HG03064 (cell line): ENCODE measurements around the gene XAB2.

Source experiments
- ATAC-seq: cut with Tn5 transposase; IDR thresholded peaks from one replicate; pipeline ENCODE4 v1.9.1; 2021; ENCODE audit warnings: low read depth; ENCODE audit not compliant: unreplicated experiment

XAB2 gene

GRCh38 chr19:7629347-7630054, at the start of gene XAB2, which contains the start of gene PET100:
Gene XAB2, minus strand, starts transcription at chr19:7629545. Its CDS starts 18 bp downstream, at chr19:7629527.
Gene PET100, plus strand, starts transcription at chr19:7629793. Its CDS starts 41 bp downstream, at chr19:7629834.
- peak; percentile 76 for ATAC-seq

DNA sequence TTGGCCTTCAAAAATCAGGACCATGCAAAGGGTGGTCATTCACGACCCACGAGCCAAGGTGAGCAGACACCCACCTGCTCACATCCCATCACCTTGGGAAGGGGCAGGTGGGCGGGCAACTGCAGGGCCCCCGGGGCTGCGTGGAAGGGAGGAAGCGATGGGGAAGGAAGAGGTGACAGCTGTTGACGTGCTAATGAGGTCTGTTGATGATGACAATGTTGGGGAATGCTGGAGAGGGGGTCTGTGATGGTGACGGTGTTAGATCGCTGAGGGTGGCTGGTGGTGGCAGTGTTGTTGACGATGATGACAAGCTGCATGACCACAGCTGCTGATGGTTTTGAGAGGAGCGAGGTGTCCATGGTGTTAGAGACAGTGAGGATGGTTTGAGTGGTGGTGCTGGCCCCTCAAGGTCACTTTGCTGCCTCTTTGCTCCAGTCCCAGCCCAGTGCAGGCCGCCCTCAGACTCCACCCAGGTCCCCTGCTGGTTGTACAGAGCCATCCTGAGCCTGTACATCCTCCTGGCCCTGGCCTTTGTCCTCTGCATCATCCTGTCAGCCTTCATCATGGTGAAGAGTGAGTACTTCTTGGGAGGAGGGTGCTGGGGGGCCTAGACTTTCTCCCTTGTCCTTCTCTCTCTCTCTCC, 48.4 kb upstream of the XAB2 start:
- no peak for ATAC-seq

GRCh38 chr19:7676854-7677253, 47.5 kb upstream of the XAB2 start, which contains the start of gene MCEMP1:
Gene MCEMP1, plus strand, starts transcription at chr19:7677090. Its CDS starts 31 bp downstream, at chr19:7677121.
- no peak for ATAC-seq

DNA sequence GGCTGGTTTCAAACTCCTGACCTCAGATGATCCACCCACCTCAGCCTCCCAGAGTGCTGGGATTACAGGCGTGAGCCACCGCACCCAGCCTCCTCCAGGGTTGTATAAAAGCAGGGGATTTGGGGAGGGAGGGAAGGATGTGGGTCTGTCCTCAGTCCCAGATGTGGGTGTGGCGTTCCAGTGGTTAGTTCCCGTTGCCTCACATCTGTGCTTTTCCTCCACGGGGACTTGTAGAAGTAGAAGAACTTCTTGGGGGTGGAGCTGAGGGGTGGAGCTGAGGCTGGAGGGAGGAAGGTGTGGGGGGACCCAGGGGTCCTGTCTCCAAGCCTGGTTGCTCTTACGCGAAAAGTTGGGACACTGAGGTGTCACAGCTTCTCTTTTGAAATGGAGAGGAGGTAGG, 47.0 kb upstream of the XAB2 start:
- ATAC-seq, result no peak

DNA sequence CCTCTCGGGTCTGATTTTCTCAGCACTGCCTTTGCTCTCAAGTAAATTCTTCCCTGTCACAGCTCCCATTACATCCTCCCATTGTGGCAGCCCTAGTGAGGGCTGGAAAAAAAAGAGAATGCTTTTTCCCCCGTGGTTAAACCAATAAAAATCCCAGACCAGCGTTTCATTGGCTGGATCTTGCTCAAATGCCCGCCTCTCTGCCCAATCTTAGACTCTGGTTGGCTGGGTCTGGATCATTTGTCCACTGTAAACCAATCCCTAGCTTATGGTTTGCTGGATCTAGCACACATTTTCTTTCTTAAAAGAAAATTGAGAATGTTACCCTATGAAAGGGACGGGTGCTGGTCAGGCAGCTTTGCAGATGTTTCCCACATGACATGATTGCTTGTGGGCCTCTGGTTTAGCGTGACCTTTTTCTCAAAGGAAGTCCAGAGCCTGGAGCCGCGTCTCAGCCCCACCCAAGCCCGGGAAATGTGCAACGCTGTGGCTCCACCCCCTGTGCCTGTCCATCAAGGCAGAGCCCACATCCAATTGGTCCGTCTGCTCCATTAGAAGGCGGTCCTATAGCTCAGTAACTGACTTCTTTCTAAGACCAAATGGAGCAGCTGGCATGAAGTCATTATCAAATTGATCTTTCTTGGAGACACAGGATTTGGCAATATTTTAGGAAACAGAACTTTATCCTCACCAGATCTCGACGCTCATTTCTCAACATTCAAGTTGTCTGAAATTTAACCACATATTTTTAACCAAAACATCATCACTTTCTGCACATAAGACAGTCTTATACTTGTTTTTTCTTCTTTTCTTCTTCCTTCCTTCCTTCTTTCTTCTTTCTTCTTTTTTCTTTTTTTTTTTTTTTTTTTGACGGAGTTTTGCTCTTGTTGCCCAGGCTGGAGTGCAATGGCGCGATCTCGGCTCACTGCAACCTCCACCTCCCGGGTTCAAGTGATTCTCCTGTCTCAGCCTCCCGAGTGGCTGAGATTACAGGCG, 45.0 kb upstream of the XAB2 start:
- no peak for ATAC-seq

DNA sequence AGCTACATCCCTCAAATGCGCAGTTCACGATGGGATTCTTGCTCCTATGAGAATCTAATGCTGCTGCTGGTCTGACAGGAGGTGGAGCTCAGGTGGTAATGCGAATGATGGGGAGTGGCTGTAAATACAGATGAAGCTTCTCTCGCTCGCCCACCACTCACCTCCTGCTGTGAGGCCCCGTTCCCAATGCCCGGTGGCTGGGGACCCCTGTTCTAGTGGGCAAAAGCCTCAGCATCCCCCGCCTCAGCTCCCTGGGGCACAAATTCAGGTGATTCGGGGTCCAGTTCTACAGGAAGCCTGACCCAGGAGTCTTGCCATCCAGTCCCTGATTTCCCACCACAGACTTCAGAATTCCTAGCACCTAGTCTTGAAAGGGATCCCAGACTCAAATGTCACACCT, 43.2 kb upstream of the XAB2 start:
- ATAC-seq, result no peak

GRCh38 chr19:7670790-7671189, 41.4 kb upstream of the XAB2 start:
- ATAC-seq, result no peak

DNA sequence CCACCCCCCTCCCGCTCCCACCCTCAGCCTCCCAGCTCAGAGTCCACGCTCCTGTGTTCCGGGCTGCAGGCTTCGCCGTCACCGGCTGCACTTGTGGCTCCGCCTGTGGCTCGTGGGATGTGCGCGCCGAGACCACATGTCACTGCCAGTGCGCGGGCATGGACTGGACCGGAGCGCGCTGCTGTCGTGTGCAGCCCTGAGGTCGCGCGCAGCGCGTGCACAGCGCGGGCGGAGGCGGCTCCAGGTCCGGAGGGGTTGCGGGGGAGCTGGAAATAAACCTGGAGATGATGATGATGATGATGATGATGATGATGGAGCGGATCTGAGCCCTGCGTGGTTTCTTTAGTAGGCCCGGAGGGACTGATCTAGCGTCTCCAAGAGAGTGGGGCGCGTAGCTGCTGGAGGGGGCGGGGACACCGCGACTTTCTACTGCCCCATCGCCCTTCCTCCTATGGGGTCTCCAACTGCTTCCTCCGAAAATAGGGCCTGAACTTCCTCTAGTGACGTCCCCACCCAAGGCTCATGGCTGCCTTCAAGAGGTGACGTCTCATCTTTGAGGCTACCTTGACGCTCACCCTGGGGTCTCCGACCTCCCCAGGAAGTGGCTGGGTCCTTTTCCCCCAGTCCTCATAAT, 40.9 kb upstream of the XAB2 start:
- no peak for ATAC-seq

DNA sequence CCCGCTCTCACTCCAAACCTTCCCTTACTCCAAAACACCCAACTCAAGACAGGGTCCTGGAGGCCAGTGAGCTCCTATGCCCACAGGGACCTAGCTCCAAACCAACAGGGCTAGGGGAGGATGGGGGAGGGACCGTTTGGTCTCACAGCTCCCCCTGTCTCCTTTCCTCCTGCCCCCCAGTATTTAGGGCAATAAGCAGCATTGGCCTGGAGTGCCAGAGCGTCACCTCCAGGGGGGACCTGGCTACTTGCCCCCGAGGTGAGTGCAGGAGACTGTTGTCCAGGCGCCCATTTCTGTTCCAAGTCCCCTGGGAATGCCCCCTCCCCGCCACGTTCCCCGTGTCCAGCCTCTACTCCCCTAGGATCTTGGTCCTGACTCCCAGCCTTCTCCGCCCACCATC, 40.3 kb upstream of the XAB2 start:
- ATAC-seq, result no peak

DNA sequence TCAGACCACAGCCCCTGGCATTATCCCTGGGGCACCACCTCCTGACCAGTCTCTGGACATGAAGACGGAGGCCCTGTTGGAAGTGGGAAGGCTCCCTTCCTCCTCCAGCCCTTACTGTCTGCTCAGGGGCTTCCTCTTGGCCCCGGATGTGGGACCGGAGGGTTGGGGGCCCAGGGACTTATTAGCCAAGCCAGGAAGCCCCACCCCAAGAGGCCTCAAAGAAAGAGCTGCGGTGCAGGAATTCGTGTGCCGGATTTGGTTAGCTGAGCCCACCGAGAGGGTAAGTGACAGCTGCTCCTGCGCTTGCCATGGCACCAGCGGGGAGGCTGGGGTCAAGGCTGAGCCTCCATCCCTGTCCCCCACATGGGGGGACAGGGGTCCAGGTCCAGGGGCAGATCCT, 39.5 kb upstream of the XAB2 start, which contains the start of gene RETN:
Gene RETN, plus strand, starts transcription at position 208 of the 400 bp plus-strand sequence. CDS start 278 bp downstream, outside the sequence.
- ATAC-seq, result no peak

GRCh38 chr19:7665076-7665475, 35.7 kb upstream of the XAB2 start:
- ATAC-seq, result no peak

DNA sequence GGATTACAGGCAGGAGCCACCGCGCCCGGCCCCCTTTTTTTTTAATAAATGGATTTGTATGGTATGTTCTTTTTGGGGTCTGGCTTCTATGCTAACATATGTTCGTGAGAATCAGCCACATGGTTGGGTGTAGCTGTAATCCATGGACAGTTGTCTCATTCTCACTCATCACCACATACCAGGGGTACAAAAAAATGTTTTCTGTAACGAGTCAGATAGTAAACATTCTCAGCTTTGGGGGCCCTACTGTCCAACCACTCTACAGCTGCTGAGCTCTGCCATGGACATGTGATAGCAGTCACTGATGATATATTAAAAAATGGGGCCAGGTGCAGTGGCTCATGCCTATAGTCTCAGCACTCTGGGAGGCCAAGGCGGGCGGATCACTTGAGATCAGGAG, 34.4 kb upstream of the XAB2 start:
- no peak for ATAC-seq

DNA sequence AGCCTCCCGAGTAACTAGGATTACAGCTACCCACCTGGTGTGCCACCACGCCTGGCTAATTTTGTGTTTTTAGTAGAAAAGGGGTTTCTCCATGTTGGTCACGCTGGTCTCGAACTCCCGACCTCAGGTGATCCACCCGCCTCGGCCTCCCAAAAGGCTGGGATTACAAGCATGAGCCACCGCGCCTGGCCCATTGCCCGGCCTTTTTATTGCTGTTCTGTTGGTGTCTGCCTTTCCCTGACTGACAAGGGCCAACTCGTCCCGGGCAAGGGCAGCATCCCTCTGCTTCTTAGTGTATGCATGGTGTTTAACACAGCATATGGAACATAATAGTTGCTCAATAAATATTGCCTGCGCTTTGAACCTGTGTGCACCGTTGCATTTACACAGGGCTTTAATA, 33.3 kb upstream of the XAB2 start:
- ATAC-seq, result no peak

DNA sequence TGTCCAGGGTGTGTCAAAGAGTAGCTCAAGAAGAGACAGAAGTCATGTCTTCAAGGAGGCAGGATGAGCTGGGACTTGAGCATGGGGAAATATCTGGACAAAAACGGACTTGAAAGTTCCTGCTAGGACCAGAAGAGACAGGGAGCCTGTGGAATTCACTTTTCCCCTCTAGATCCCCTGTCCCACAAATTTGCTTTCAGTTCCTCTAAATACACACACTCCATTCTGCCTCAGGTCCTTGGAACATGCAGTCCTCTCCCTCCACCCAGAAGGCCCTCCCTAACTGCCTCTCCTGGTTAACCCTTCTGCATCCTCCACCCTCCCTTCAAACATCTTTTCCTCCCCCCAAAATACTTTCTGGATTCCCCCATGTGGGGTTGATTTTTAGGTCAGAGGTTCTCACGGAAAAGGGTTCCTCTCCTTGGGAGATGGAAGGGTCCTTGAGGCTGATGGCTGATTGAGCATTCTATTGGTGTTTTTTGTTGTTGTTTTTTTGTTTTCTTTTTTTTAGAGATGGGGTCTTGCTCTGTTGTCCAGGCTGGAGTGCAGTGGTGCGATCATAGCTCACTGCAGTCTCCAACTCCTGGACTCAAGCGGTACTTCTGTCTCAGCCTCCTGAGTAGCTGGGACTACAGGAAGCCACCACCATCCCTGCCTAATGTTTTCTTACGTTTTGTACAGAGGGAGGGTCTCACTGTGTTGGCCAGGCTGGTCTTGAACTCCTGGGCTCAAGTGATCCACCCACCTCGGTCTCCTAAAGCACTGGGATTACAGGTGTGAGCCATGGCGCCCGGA, 32.6 kb upstream of the XAB2 start:
- ATAC-seq, result no peak

GRCh38 chr19:7658219-7658686, 28.9 kb upstream of the XAB2 start:
- ATAC-seq, result no peak

DNA sequence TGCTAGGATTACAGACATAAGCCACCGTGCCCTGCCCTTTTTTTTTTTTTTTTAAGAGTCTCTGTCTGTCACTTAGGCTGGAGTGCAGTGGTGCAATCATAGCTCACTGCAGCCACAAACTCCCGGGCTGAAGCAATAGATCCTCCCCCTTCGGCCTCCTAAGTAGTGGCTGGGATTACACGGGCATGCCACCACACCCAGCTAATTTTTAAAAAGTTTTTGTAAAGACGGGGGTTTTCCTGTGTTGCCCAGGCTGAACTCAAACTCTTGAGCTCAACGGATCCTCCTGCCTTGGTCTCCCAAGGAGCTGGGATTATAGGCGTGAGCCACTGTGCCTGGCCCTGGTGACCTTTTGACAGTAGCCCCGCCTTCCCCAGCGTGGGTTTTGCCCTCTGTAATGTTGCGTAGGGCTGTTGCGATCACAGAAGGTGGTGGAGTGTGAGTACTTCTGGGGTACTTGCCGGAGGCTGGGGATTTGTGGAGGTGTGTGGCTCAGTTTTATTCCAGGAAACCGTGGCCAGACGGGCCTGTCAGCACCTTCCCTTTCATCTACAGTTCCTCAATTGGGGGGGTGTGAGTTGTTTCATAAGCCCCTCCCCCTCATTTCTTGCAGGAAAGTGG, 27.9 kb upstream of the XAB2 start:
- no peak for ATAC-seq

- no peak for ATAC-seq
Measured at GRCh38 chr19:7655581-7655980, 26.2 kb upstream of the XAB2 start.

- ATAC-seq, result no peak
Measured at GRCh38 chr19:7654401-7654800, 25.1 kb upstream of the XAB2 start.

DNA sequence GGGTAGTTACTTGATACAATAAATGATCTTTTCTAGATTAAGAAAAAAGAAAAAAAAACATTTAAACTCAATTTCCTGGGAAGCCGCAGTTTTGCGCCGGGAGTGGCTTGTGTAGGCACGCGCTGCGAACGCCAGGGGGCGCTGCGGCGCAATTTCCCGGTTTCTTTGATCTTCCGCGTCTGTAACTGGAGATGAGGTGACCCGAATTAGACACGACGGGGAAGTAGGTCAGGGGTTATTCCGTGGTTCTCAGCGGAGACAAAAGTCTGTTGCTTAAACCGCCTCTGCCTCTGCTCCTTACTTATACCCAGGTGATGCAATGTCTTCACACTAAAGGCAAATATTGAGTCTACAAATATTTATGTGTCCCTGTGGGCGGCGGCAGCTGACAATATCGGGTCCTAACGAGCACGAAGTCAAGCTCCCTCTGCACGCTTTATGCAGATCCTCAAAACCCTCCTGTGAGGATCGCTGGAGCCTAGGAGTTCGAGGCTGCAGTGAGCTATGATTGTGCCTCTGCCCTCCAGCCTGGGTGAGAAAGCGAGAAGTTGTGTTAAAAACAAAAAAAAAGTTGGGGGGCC, 22.8 kb upstream of the XAB2 start:
- ATAC-seq, result no peak
